ENCODE data around the gene NUDT21. TPM values are rescaled to one million over a fixed set of nuclear protein-coding genes. Genes with fewer than 3 reads are reported as not detected.
"Not testable (repeated sequence)": the region's sequence is repeated elsewhere in the genome, so short reads cannot be mapped to it uniquely, and the experiment has no call there.

The NUDT21 gene
- total RNA-seq, result 100 to 1,000 TPM; 262 to 288 TPM

- peak; percentile 95 for ATAC-seq (replicated peaks)
- H3K27ac Mint-ChIP-seq, result peak within 1 kb of the TSS; percentile 100
- H3K36me3 Mint-ChIP-seq (ENCODE audit: low read depth), result peaks cover 92% of the 10 kb centered on the region
- H3K9me3 Mint-ChIP-seq, result no peaks in the 10 kb centered on the region
- no peaks in the 10 kb centered on the region for H3K27me3 Mint-ChIP-seq
- H3K4me3 Mint-ChIP-seq, result peak within 1 kb of the TSS; percentile 88
- H3K4me1 Mint-ChIP-seq, result peaks cover 39% of the 10 kb centered on the region
These were observed at the start of gene NUDT21, which contains the start of gene OGFOD1 for GRCh38 chr16:56450986-56451752. Gene NUDT21 (minus strand): TSS chr16:56451332. CDS start chr16:56451202, 130 bp downstream. Gene OGFOD1 (plus strand): TSS chr16:56451554. CDS start chr16:56451613, 59 bp downstream.

- H3K9me3 Mint-ChIP-seq, result no peaks in the 10 kb centered on the region
- peaks cover 71% of the 10 kb centered on the region for H3K36me3 Mint-ChIP-seq (ENCODE audit: low read depth)
- H3K27me3 Mint-ChIP-seq, result no peaks in the 10 kb centered on the region
- H3K27ac Mint-ChIP-seq, result no peak overlapping the region
- H3K4me3 Mint-ChIP-seq, result no peak overlapping the region
- H3K4me1 Mint-ChIP-seq, result no peaks in the 10 kb centered on the region
- ATAC-seq (replicated peaks), result no peak
These were observed 42.7 kb upstream of the NUDT21 start for GRCh38 chr16:56493815-56494214.

GRCh38 chr16:56493126-56493525 lies 42.0 kb upstream of the NUDT21 start:
- Mint-ChIP-seq H3K36me3 (ENCODE audit: low read depth) (peaks cover 64% of the 10 kb centered on the region), H3K4me1 (no peaks in the 10 kb centered on the region), H3K4me3 (no peak overlapping the region)

DNA sequence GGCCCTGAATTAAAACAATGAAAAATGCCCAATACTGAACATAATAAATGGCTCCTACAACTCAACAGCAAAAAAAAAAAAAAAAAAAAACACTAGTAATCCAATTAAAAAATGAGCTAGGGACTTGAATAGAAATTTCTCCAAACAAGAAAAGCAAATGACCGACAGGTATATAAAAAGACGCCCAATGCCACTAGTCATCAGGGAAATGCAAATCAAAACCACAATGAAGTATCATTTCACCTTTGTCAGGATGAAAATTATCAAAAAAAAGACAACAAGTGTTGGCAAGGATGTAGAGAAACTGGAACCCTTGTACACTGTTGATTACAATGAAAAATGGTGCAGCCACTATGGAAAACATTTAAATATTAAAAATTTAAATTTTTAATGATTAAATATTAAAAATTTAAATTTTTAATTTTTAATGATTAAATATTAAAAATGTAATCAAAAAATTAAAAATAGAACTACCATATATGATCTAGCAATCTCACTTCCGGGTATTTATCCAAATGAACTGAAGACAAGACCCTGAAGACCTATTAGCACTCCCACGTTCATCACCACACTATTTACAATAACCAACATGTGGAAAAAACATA lies 40.6 kb upstream of the NUDT21 start:
- H3K27ac Mint-ChIP-seq, result no peak overlapping the region
- no peaks in the 10 kb centered on the region for H3K27me3 Mint-ChIP-seq
- no peaks in the 10 kb centered on the region for H3K4me1 Mint-ChIP-seq
- H3K4me3 Mint-ChIP-seq, result no peak overlapping the region
- ATAC-seq (replicated peaks), result no peak
- no peaks in the 10 kb centered on the region for H3K9me3 Mint-ChIP-seq
- peaks cover 50% of the 10 kb centered on the region for H3K36me3 Mint-ChIP-seq (ENCODE audit: low read depth)

More at GRCh38 chr16:56493126-56493525, 42.0 kb upstream of the NUDT21 start:
- H3K9me3 Mint-ChIP-seq, result no peaks in the 10 kb centered on the region
- no peak for ATAC-seq (replicated peaks)
- H3K27ac Mint-ChIP-seq, result no peak overlapping the region
- no peaks in the 10 kb centered on the region for H3K27me3 Mint-ChIP-seq

GRCh38 chr16:56488868-56489267 lies 37.7 kb upstream of the NUDT21 start:
- H3K27ac Mint-ChIP-seq; H3K27me3 Mint-ChIP-seq; H3K4me3 Mint-ChIP-seq; H3K9me3 Mint-ChIP-seq; H3K4me1 Mint-ChIP-seq; ATAC-seq (replicated peaks): not testable (repeated sequence)
- H3K36me3 Mint-ChIP-seq (ENCODE audit: low read depth), result peaks cover 51% of the 10 kb centered on the region

DNA sequence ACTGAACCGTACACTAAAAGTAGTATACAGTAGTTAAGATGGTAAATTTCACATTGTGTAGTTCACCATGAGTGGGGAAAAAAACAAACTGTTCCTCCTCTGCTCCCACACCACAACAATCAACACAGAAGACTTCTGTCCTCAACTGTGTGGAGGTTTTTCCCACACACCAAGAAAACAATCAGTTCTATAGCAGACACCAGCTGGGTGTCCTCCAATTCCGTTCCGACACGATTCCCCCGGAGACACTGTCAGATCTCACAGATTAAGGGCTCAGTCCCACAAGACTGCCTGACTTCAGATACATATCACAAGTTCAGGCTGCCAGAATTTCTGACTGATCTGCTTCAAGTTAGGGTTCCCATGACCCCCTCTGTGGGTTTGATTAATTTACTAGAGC lies 36.9 kb upstream of the NUDT21 start:
- peaks cover 52% of the 10 kb centered on the region for H3K36me3 Mint-ChIP-seq (ENCODE audit: low read depth)
- no peaks in the 10 kb centered on the region for H3K4me1 Mint-ChIP-seq
- ATAC-seq (replicated peaks), result no peak
- H3K27me3 Mint-ChIP-seq, result no peaks in the 10 kb centered on the region
- H3K9me3 Mint-ChIP-seq, result no peaks in the 10 kb centered on the region
- H3K27ac Mint-ChIP-seq, result no peak overlapping the region
- H3K4me3 Mint-ChIP-seq, result no peak overlapping the region

DNA sequence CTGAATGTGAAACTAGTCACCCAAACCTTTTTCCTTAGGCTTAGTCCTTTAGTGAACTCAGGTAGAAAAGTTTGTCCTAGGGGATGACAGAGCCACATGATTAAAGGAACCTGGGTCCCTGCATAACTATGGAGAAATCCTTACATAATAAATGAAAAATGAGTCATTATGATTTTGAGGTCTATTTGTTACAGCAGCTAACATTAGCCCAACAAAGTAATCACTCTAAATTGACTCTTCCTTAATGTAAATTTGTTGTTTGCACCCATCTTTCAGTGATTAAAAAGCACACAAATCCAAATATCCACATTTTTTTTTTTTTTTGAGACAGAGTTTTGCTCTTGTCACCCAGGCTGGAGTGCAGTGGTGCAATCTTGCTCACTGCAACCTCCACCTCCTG lies 32.3 kb upstream of the NUDT21 start:
- Mint-ChIP-seq H3K4me3 (no peak overlapping the region), H3K4me1 (peaks cover 5% of the 10 kb centered on the region), H3K27ac (no peak overlapping the region), H3K9me3 (no peaks in the 10 kb centered on the region), H3K27me3 (no peaks in the 10 kb centered on the region), H3K36me3 (ENCODE audit: low read depth) (peaks cover 65% of the 10 kb centered on the region)
- no peak for ATAC-seq (replicated peaks)

GRCh38 chr16:56482683-56483236 lies 31.6 kb upstream of the NUDT21 start:
- Mint-ChIP-seq H3K9me3 (no peaks in the 10 kb centered on the region), H3K4me3 (no peak overlapping the region), H3K4me1 (peaks cover 6% of the 10 kb centered on the region), H3K36me3 (ENCODE audit: low read depth) (peaks cover 71% of the 10 kb centered on the region), H3K27ac (no peak overlapping the region), H3K27me3 (no peaks in the 10 kb centered on the region)
- ATAC-seq (replicated peaks), result no peak

GRCh38 chr16:56481468-56482122 lies 30.5 kb upstream of the NUDT21 start:
- H3K9me3 Mint-ChIP-seq, result no peaks in the 10 kb centered on the region
- H3K4me3 Mint-ChIP-seq, result no peak overlapping the region
- peak overlapping the region; percentile 20 for H3K27ac Mint-ChIP-seq
- H3K27me3 Mint-ChIP-seq, result no peaks in the 10 kb centered on the region
- peaks cover 13% of the 10 kb centered on the region for H3K4me1 Mint-ChIP-seq
- peaks cover 82% of the 10 kb centered on the region for H3K36me3 Mint-ChIP-seq (ENCODE audit: low read depth)
- no peak for ATAC-seq (replicated peaks)

DNA sequence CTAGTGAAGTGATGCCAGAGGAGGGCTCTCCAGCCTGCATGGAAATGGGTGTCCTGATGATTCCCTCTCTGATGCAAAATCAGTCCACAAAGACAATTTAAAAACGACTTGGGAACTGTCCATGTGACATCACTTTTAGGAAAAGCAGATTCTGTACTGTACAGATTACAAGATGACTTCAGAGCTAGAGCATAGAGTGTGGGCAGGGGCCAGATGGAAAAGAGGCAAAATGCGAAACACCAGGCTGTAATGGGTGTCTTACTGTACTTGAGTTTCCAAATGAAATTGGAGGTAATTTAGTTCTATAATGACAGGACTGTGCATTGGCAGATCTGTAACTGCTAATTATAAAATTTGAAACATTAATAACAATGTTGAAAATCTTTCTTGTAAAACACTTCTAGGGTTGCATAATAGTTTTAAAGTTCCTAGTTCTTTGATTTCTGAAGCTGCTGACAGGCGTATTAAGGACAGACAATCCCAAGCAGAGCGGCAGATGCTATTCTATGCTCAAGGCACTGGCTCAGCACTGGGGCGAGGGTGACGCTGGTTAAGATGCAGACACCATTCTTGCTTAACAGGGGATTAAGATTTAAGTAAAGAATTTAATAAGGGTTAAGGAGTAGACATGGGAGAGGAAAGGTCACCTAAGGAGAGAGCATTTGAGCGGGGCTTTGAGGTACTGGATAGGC lies 29.8 kb upstream of the NUDT21 start:
- Mint-ChIP-seq H3K27ac (peak overlapping the region; percentile 20), H3K9me3 (no peaks in the 10 kb centered on the region), H3K4me1 (peaks cover 13% of the 10 kb centered on the region), H3K4me3 (no peak overlapping the region), H3K27me3 (no peaks in the 10 kb centered on the region), H3K36me3 (ENCODE audit: low read depth) (peaks cover 82% of the 10 kb centered on the region)
- ATAC-seq (replicated peaks), result no peak

DNA sequence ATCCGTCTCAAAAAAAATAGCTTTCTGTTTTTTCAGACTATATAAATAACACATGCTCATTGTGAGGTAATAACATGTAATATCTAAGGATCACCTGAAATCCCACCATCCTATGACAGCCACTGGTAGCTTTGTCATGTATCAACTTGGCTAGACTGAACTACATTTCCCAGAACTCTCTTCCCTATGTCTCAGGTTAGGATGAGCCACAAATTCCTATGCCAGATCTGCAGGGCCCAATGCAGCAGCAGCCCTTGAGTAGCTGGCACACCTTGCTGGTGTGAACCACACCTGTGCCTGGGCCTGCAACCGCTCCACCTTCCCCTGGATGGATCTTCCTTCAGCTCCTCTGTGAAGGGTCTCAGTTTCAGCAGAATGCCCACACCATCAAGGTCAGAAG lies 28.3 kb upstream of the NUDT21 start:
- H3K27me3 Mint-ChIP-seq, result no peaks in the 10 kb centered on the region
- ATAC-seq (replicated peaks), result no peak

GRCh38 chr16:56478281-56479049 lies 27.3 kb upstream of the NUDT21 start:
- no peaks in the 10 kb centered on the region for H3K27me3 Mint-ChIP-seq
- no peak overlapping the region for H3K27ac Mint-ChIP-seq
- no peaks in the 10 kb centered on the region for H3K9me3 Mint-ChIP-seq
- no peak for ATAC-seq (replicated peaks)
- peaks cover 13% of the 10 kb centered on the region for H3K4me1 Mint-ChIP-seq
- peaks cover 83% of the 10 kb centered on the region for H3K36me3 Mint-ChIP-seq (ENCODE audit: low read depth)
- no peak overlapping the region for H3K4me3 Mint-ChIP-seq

More for the DNA sequence above, 28.3 kb upstream of the NUDT21 start:
- H3K4me3 Mint-ChIP-seq, result no peak overlapping the region
- H3K9me3 Mint-ChIP-seq, result no peaks in the 10 kb centered on the region
- H3K4me1 Mint-ChIP-seq, result peaks cover 13% of the 10 kb centered on the region
- H3K27ac Mint-ChIP-seq, result peak overlapping the region; percentile 63
- peaks cover 83% of the 10 kb centered on the region for H3K36me3 Mint-ChIP-seq (ENCODE audit: low read depth)

- peaks cover 89% of the 10 kb centered on the region for H3K36me3 Mint-ChIP-seq (ENCODE audit: low read depth)
- no peaks in the 10 kb centered on the region for H3K27me3 Mint-ChIP-seq
- peak overlapping the region; percentile 51 for H3K27ac Mint-ChIP-seq
- no peaks in the 10 kb centered on the region for H3K9me3 Mint-ChIP-seq
- H3K4me1 Mint-ChIP-seq, result peaks cover 13% of the 10 kb centered on the region
- ATAC-seq (replicated peaks), result peak; percentile 95
- peak overlapping the region; percentile 34 for H3K4me3 Mint-ChIP-seq
These were observed 26.2 kb upstream of the NUDT21 start for GRCh38 chr16:56477096-56477878.
